ENCODE results near the gene RPL23. TPM values are rescaled to one million over a fixed set of nuclear protein-coding genes. Genes with fewer than 3 reads are reported as not detected.

Gene RPL23
- total RNA-seq = 1,659 TPM

- peak; percentile 96 for DNase-seq (ENCODE audit: low spot score)
These were observed at the start of gene RPL23 for GRCh38 chr17:38853292-38854219. TSS of gene RPL23 (minus strand) at chr17:38853721. CDS start at chr17:38853710, 11 bp downstream.

GRCh38 chr17:38900978-38901656 lies 47.6 kb upstream of the RPL23 start:
- DNase-seq (ENCODE audit: low spot score) = no peak

GRCh38 chr17:38899421-38899820 lies 45.9 kb upstream of the RPL23 start:
- DNase-seq (ENCODE audit: low spot score) = no peak

- DNase-seq (ENCODE audit: low spot score) = no peak
These were observed 45.4 kb upstream of the RPL23 start for GRCh38 chr17:38898812-38899348.

GRCh38 chr17:38898291-38898679 lies 44.8 kb upstream of the RPL23 start:
- DNase-seq (ENCODE audit: low spot score) = no peak

- no peak for DNase-seq (ENCODE audit: low spot score)
These were observed 44.3 kb upstream of the RPL23 start for GRCh38 chr17:38897671-38898290.

- no peak for DNase-seq (ENCODE audit: low spot score)
These were observed 43.7 kb upstream of the RPL23 start for GRCh38 chr17:38897176-38897575.

- no peak for DNase-seq (ENCODE audit: low spot score)
These were observed 42.9 kb upstream of the RPL23 start for GRCh38 chr17:38896346-38896954.

- DNase-seq (ENCODE audit: low spot score) = no peak
These were observed 40.8 kb upstream of the RPL23 start for GRCh38 chr17:38894276-38894675.

- no peak for DNase-seq (ENCODE audit: low spot score)
These were observed 40.1 kb upstream of the RPL23 start for GRCh38 chr17:38893607-38894006.

GRCh38 chr17:38893113-38893512 lies 39.6 kb upstream of the RPL23 start:
- no peak for DNase-seq (ENCODE audit: low spot score)

GRCh38 chr17:38892620-38893019 lies 39.1 kb upstream of the RPL23 start:
- no peak for DNase-seq (ENCODE audit: low spot score)

GRCh38 chr17:38892083-38892482 lies 38.6 kb upstream of the RPL23 start:
- DNase-seq (ENCODE audit: low spot score) = no peak

- DNase-seq (ENCODE audit: low spot score) = no peak
These were observed 37.9 kb upstream of the RPL23 start for GRCh38 chr17:38891441-38891840.

GRCh38 chr17:38890410-38890746 lies 36.9 kb upstream of the RPL23 start:
- no peak for DNase-seq (ENCODE audit: low spot score)

- DNase-seq (ENCODE audit: low spot score) = no peak
These were observed 36.4 kb upstream of the RPL23 start for GRCh38 chr17:38889745-38890409.

GRCh38 chr17:38888842-38889241 lies 35.3 kb upstream of the RPL23 start:
- no peak for DNase-seq (ENCODE audit: low spot score)

GRCh38 chr17:38886643-38887010 lies 33.1 kb upstream of the RPL23 start:
- DNase-seq (ENCODE audit: low spot score) = no peak

- DNase-seq (ENCODE audit: low spot score) = no peak
These were observed 32.5 kb upstream of the RPL23 start for GRCh38 chr17:38885728-38886642.

GRCh38 chr17:38885044-38885727 lies 31.7 kb upstream of the RPL23 start:
- DNase-seq (ENCODE audit: low spot score) = no peak
